Endometrium (tissue), 2 donors: ENCODE results near the gene SENP5.

Experiments
- FAIRE-seq: peaks from 2 replicates; lab custom pipeline; 2012; peaks lifted over from hg19 to GRCh38; lab: Jason Lieb, UNC
- donor health status: control.
- donor health status: control.

SENP5 gene

GRCh38 chr3:196886144-196886543, 18.4 kb downstream of the SENP5 start:
- FAIRE-seq = no peak

DNA sequence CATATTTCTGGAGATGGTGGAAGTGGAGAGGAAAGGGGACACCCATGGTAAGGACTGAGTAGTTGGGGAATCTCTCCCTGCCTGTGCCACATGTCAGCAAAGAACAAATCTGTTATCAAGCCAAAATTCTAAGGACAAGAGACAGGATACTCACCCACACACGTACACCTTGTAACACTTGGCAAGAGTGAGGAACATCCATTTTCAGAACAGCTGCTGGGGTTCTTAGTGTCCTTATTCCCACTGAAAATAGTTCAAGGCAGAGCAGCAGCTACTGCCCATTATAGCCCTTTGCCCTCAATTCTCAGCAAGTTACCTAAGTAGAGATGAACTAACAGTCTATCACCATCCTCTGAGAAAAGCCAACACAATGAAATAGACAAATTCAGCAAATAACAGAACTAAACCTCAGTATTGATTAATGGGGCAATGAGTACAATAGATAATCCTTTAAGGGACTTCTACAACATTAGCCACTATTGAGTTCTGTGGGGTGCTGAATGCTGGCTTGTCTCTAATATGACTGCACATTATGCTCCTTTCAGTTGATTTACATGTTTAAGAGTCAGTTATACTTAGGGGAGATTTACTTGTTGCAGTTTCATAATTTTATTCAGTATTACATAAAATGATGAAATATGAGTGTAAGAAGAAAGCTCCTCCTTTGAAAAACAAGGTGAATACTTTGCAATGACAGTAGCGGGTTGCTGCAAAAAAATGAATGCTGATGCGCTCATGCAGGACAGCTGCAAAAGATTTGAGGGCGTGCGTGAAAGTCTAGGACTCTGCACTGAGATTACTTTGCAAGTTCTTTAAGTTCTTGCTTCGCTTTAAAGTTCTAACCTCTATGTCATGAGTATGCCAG, 22.4 kb downstream of the SENP5 start:
- FAIRE-seq = no peak

GRCh38 chr3:196894557-196895295, 27.0 kb downstream of the SENP5 start:
- FAIRE-seq = no peak

DNA sequence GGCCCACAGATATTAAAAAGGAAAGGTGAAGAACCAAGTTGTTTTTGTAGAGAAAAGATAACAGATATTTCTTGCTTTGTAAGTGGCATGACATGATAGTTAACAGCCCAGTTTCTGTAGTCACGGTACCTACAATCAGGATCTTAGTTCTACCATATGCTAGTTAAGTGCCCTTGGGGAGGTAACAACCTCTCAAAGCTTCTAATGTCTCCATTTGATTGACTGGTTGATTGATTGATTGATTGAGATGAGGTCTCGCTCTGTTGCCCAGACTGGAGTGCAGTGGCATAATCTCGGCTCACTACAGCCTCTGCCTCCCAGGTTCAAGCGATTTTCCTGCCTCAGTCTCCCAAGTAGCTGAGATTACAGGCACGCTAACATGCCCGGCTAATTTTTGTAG, 28.5 kb downstream of the SENP5 start:
- FAIRE-seq = no peak

- no peak for FAIRE-seq
Measured at GRCh38 chr3:196901768-196902167, 34.0 kb downstream of the SENP5 start.

GRCh38 chr3:196902296-196902695, 34.6 kb downstream of the SENP5 start:
- FAIRE-seq = no peak

DNA sequence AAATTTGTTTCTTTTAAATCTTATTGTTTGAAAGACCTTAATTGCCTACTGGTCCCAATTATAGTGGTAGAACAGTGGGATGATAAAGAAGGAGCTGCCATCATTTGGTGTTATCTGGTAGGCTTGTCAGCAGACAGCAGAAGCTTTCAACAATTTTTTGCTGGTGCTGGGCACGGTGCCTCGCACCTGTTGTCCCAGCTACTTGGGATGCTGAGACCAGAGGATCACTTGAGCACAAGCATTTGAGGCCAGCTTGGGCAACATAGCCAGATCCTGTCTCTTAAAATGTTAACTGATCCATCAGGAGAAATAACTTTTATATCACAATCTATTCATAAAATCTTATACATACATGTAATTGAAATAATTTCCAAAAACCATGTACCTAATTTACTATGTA, 36.0 kb downstream of the SENP5 start:
- FAIRE-seq = no peak

DNA sequence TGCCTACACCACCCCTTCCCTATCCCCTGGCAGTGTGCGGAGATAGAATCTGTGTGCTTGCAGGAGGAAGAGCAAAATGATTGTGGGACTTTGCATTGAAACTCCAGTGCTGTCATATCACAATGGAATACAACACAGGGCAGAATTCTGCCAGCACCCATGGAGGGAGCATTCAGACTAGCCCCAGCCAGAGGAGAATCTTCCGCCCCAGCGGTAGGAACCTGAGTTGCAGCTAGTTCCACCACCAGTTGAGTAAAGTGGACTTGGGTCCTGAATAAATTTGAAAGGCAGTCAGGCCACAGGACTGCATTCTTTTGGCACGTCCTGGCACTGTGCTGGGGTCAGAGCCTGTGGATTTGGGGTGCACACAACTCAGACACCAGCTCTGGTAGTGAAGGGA, 47.1 kb downstream of the SENP5 start:
- FAIRE-seq = no peak

GRCh38 chr3:196915375-196915774, 47.7 kb downstream of the SENP5 start:
- FAIRE-seq = no peak

DNA sequence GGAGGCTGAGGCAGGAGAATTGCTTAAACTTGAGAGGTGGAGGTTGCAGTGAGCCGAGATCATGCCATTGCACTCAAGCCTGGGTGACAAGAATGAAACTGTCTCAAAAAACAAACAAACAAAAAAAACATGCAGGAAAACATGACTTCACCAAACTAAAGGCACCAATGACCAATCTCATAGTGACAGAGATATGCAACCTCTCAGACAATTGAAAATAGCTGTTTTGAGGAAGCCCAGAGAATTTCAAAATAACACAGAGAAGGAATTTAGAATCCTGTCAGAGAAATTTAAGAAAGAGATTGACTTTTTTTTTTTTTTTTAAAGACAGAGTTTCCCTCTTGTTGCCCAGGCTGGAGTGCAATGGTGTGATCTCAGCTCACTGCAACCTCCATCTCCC, 48.5 kb downstream of the SENP5 start:
- FAIRE-seq = no peak

- FAIRE-seq = no peak
Measured at GRCh38 chr3:196916995-196917394, 49.3 kb downstream of the SENP5 start.

DNA sequence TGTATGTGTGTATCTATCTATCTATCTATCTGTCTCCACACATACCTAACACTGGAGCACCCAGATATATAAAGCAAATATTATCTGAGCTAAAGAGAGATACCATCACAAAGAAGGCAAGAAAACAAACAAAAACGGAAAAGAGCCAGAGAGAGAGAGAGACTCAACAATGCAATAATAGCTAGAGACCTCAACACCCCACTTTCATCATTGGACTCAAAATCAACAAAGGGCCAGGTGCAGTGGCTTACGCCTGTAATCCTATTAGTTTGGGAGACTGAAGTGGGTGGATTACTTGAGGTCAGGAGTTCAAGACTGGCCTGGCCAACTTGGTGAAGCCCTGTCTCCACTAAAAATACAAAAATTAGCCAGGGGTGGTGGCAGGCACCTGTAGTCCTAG, 51.2 kb downstream of the SENP5 start:
- FAIRE-seq = no peak

DNA sequence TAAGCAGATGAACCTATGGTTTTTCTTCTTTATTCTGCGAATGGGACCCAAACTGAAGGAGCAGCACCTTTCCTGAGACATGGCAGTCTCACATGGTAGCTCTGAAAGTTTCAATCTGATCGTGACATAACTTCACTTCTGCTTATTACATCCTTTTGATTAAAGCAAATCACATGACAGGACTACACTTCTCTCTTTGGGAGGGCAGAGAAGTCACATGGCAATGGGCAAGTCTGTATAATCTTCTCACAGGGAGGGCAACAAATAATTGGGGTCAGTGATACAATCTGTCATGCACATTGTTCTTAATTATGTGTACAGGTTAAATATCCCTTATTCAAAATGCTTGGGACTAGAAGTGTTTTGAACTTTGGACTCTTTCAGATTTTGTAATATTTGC, 53.0 kb downstream of the SENP5 start:
- FAIRE-seq = no peak

GRCh38 chr3:196927571-196928453, 60.1 kb downstream of the SENP5 start:
- FAIRE-seq = no peak

- no peak for FAIRE-seq
Measured at GRCh38 chr3:196931157-196931556, 63.4 kb downstream of the SENP5 start.

GRCh38 chr3:196931828-196932587, 64.3 kb downstream of the SENP5 start:
- no peak for FAIRE-seq

GRCh38 chr3:196932600-196932999, 64.9 kb downstream of the SENP5 start:
- FAIRE-seq = no peak

- no peak for FAIRE-seq
Measured at GRCh38 chr3:196936288-196936687, 68.6 kb downstream of the SENP5 start.

DNA sequence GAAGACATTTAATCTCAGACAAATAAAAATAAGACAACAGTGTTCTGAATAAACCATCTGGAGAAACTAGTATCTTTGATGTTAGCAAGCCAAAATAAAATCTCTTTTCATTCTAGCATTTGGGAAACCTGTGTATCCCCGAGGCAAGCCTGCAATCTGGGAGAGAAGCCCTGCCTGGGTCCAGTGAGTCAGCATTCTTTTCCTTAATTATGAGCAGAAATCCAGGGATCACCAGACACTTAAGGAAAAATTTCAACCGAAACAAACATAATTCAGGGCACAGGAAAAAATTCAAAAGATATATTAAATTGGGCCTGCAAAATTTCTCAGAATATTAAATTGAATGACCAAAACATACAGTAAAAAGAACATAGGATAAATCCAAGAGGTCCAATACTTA, 70.4 kb downstream of the SENP5 start:
- FAIRE-seq = no peak

DNA sequence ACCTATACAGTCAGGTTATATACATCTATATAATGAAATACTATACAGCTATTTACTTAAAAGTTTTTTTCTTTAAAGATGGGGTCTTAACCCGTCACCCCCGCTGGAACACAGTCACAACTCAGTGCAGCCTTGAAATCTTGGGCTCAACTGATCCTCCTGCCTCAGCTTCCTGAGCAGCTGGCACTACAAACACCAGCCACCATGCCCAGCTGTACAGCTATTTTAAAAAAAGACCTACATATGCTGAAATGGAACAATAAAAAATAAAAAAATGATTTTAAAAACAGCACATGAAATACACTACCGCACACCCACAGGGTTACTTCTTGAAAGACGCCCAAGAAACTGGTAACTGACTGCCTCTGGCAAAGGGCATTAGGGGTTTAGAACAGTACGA, 70.9 kb downstream of the SENP5 start:
- FAIRE-seq = no peak

GRCh38 chr3:196941729-196942225, 74.1 kb downstream of the SENP5 start:
- no peak for FAIRE-seq
